ENCODE measurements around the gene RAX.

- TF ChIP-seq CTCF (conservative IDR thresholded peaks at IDR 0.05; ENCODE audit: low read depth, low read length) (no peak), EZH2 (IDR thresholded peaks at IDR 0.05; ENCODE audit: borderline replicate concordance, low read depth, low read length, poor library complexity, severe bottlenecking) (no peak)
Measured at GRCh38 chr18:59303006-59303405, 29.8 kb upstream of the RAX start.

Data from A673 (cell line).